ENCODE data around the gene ICAM1. TPM values are rescaled to one million over a fixed set of nuclear protein-coding genes. Genes with fewer than 3 reads are reported as not detected.
A peak's percentile ranks its signal among the peaks of the same experiment; 100 is the strongest.

Gene ICAM1
- total RNA-seq, 4 donors from 2014 or later: 14.7 to 50.1 (median 43.1) TPM

- no peak for TF ChIP-seq EP300 (IDR thresholded peaks at IDR 0.05)
- TF ChIP-seq, protein P1, sequence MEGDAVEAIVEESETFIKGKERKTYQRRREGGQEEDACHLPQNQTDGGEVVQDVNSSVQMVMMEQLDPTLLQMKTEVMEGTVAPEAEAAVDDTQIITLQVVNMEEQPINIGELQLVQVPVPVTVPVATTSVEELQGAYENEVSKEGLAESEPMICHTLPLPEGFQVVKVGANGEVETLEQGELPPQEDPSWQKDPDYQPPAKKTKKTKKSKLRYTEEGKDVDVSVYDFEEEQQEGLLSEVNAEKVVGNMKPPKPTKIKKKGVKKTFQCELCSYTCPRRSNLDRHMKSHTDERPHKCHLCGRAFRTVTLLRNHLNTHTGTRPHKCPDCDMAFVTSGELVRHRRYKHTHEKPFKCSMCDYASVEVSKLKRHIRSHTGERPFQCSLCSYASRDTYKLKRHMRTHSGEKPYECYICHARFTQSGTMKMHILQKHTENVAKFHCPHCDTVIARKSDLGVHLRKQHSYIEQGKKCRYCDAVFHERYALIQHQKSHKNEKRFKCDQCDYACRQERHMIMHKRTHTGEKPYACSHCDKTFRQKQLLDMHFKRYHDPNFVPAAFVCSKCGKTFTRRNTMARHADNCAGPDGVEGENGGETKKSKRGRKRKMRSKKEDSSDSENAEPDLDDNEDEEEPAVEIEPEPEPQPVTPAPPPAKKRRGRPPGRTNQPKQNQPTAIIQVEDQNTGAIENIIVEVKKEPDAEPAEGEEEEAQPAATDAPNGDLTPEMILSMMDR (IDR thresholded peaks at IDR 0.05): no peak
- TF ChIP-seq POLR2A (IDR thresholded peaks at IDR 0.05): no peak
Observed at GRCh38 chr19:10335352-10335985, 64.5 kb downstream of the ICAM1 start.

More at GRCh38 chr19:10335352-10335985, 64.5 kb downstream of the ICAM1 start:
- Histone ChIP-seq H3K27ac (peak overlapping the region in 3 of 4 donors; percentile 70 to 97 (median 92)), H3K4me1 (peaks cover 0 to 32% (median 13%) of the 10 kb centered on the region in 4 donors), H3K4me3 (peak overlapping the region in 1 of 4 donors; percentile 92), H3K27me3 (no peaks in the 10 kb centered on the region), H3K36me3 (peaks cover 0 to 4% (median 0%) of the 10 kb centered on the region in 3 donors), H3K9me3 (no peaks in the 10 kb centered on the region)
- 55 to 69% methylated on average over 22 to 23 of the region's 26 CpGs for WGBS, 2 donors
- DNase-seq (ENCODE audit: low spot score in 2 of 2): no peak

Small RNA genes within 50 kb of the gene (small RNA-seq; reads per million reads assigned to genes)
- gene AC011511.1 (not detected), gene AC011511.4 (not detected), gene MIR4322 (not detected)

Other genes starting within 250 kb of the ICAM1 start
- gene SHFL, start 184.8 kb upstream of the ICAM1 start, total RNA-seq: 10 to 100 TPM; 25.1 to 58.6 (median 43.4) TPM
- under 1 TPM in 3 of 4 donors, not detected in 1; 0.21 to 0.60 (median 0.22) TPM for gene ANGPTL6, start 168.4 kb upstream of the ICAM1 start, total RNA-seq
- gene PPAN, start 164.8 kb upstream of the ICAM1 start, total RNA-seq: 10 to 100 TPM; 25.7 to 45.3 (median 35.8) TPM
- 10 to 100 TPM in 1 of 4 donors, 1 to 10 TPM in 3; 2.1 to 19.5 (median 4.2) TPM for gene P2RY11, start 159.4 kb upstream of the ICAM1 start, total RNA-seq
- 100 to 1,000 TPM; 263 to 326 (median 290) TPM for gene EIF3G, start 151.2 kb upstream of the ICAM1 start, total RNA-seq
- gene DNMT1, start 76.2 kb upstream of the ICAM1 start, total RNA-seq: 10 to 100 TPM; 48.2 to 72.9 (median 55.2) TPM
- gene S1PR2, start 39.8 kb upstream of the ICAM1 start, total RNA-seq: 10 to 100 TPM; 11.6 to 13.3 (median 12.2) TPM
- 10 to 100 TPM; 37.9 to 83.1 (median 47.8) TPM for gene MRPL4, start 18.9 kb upstream of the ICAM1 start, total RNA-seq
- gene ICAM4, start 15.8 kb downstream of the ICAM1 start, total RNA-seq: 1 to 10 TPM in 1 of 4 donors, not detected in 3; 1.3 TPM
- gene ICAM5, start 18.8 kb downstream of the ICAM1 start, total RNA-seq: 1 to 10 TPM in 2 of 4 donors, under 1 TPM in 2; 0.21 to 2.7 (median 0.93) TPM
- gene ZGLP1, start 38.7 kb downstream of the ICAM1 start, total RNA-seq: 1 to 10 TPM; 2.9 to 4.5 (median 3.5) TPM
- gene FDX2, start 44.9 kb downstream of the ICAM1 start, total RNA-seq: 10 to 100 TPM; 10.0 to 29.1 (median 18.2) TPM
- gene RAVER1, start 62.4 kb downstream of the ICAM1 start, total RNA-seq: 10 to 100 TPM; 22.2 to 34.2 (median 24.3) TPM
- 1 to 10 TPM; 3.1 to 9.8 (median 3.3) TPM for gene ICAM3, start 68.5 kb downstream of the ICAM1 start, total RNA-seq
- gene TYK2, start 109.5 kb downstream of the ICAM1 start, total RNA-seq: 100 to 1,000 TPM; 112 to 166 (median 125) TPM
- gene CDC37, start 132.4 kb downstream of the ICAM1 start, total RNA-seq: 100 to 1,000 TPM; 127 to 260 (median 155) TPM
- gene PDE4A, start 149.4 kb downstream of the ICAM1 start, total RNA-seq: 10 to 100 TPM in 2 of 4 donors, 1 to 10 TPM in 2; 8.7 to 12.7 (median 10.0) TPM
- 10 to 100 TPM; 45.4 to 52.4 (median 50.7) TPM for gene KEAP1, start 232.2 kb downstream of the ICAM1 start, total RNA-seq
- gene S1PR5, start 246.3 kb downstream of the ICAM1 start, total RNA-seq: under 1 TPM in 1 of 4 donors, not detected in 3; 0.84 TPM